MM.1S (cell line): Measurements from ENCODE around the gene THADA.
A peak's percentile ranks its signal among the peaks of the same experiment; 100 is the strongest.

Source experiments
- DNase-seq: peaks from one replicate; pipeline ENCODE4 v3.0.0-alpha.2; 2015
- H2AFZ ChIP-seq: fragments of 300-600 bp; sonication (generic); 2 replicates; pipeline ENCODE4 v1.6.0; 2016; ENCODE audit warnings: antibody characterized with exemption, low read length
- H3F3A ChIP-seq: fragments of 300-600 bp; sonication (generic); 2 replicates; pipeline ENCODE4 v1.6.1; 2016; ENCODE audit warnings: mild to moderate bottlenecking, antibody characterized with exemption, low read length, moderate library complexity, mixed read lengths; ENCODE audit not compliant: insufficient read depth
- H3K27ac ChIP-seq: fragments of 300-600 bp; sonication (generic); 2 replicates; pipeline ENCODE4 v1.5.1; 2016; ENCODE audit warnings: mild to moderate bottlenecking, low read length
- H3K27me3 ChIP-seq: fragments of 300-600 bp; sonication (generic); replicated peaks from 2 replicates; pipeline ENCODE4 v1.6.0; 2016; ENCODE audit warnings: low read length; ENCODE audit not compliant: insufficient read depth
- H3K36me3 ChIP-seq: fragments of 300-600 bp; sonication (generic); replicated peaks from 2 replicates; pipeline ENCODE4 v1.6.1; 2016; ENCODE audit warnings: mild to moderate bottlenecking, low read length, mixed read lengths; ENCODE audit not compliant: insufficient read depth
- H3K4me1 ChIP-seq: fragments of 300-600 bp; sonication (generic); 2 replicates; pipeline ENCODE4 v1.6.1; 2016; ENCODE audit warnings: low read length, mixed read lengths
- H3K4me2 ChIP-seq: fragments of 300-600 bp; sonication (generic); 2 replicates; pipeline ENCODE4 v1.6.0; 2016; ENCODE audit warnings: low read depth, low read length
- H3K4me3 ChIP-seq: fragments of 300-600 bp; sonication (generic); 2 replicates; pipeline ENCODE4 v1.5.1; 2016; ENCODE audit warnings: low read length, mixed read lengths
- H3K79me2 ChIP-seq: fragments of 300-600 bp; sonication (generic); 2 replicates; pipeline ENCODE4 v1.6.1; 2016; ENCODE audit warnings: mixed run types, low read length, mixed read lengths
- H3K9ac ChIP-seq: fragments of 300-600 bp; sonication (generic); 2 replicates; pipeline ENCODE4 v1.6.1; 2016; ENCODE audit warnings: low read length, mixed read lengths
- H3K9me2 ChIP-seq: fragments of 300-600 bp; sonication (generic); replicated peaks from 2 replicates; pipeline ENCODE4 v1.6.1; 2016; ENCODE audit warnings: mild to moderate bottlenecking, low read length, mixed read lengths; ENCODE audit not compliant: insufficient read depth
- H3K9me3 ChIP-seq: fragments of 300-600 bp; sonication (generic); replicated peaks from 2 replicates; pipeline ENCODE4 v1.6.1; 2016; ENCODE audit warnings: mild to moderate bottlenecking, low read length, mixed read lengths; ENCODE audit not compliant: insufficient read depth
- H4K20me1 ChIP-seq: fragments of 300-600 bp; sonication (generic); 2 replicates; pipeline ENCODE4 v1.6.1; 2016; ENCODE audit warnings: mild to moderate bottlenecking, low read length, moderate library complexity, mixed read lengths; ENCODE audit not compliant: insufficient read depth
- EZH2 ChIP-seq: fragments of 300-600 bp; sonication (generic); optimal IDR thresholded peaks from 2 replicates; pipeline ENCODE3; 2017; ENCODE audit warnings: low read depth, mild to moderate bottlenecking, antibody characterized with exemption, low read length, mixed read lengths
- EZH2phosphoT487 ChIP-seq: fragments of 300-600 bp; sonication (generic); IDR thresholded peaks from 2 replicates; pipeline ENCODE4 v1.6.1; 2018; ENCODE audit warnings: antibody characterized with exemption, low read length
- TF ChIP-seq, protein P1 (sequence below): fragments of 300-600 bp; sonication (generic); IDR thresholded peaks from 2 replicates; pipeline ENCODE4 v1.5.1; 2016; ENCODE audit warnings: antibody characterized with exemption, low read length, mixed read lengths

Gene THADA

DNA sequence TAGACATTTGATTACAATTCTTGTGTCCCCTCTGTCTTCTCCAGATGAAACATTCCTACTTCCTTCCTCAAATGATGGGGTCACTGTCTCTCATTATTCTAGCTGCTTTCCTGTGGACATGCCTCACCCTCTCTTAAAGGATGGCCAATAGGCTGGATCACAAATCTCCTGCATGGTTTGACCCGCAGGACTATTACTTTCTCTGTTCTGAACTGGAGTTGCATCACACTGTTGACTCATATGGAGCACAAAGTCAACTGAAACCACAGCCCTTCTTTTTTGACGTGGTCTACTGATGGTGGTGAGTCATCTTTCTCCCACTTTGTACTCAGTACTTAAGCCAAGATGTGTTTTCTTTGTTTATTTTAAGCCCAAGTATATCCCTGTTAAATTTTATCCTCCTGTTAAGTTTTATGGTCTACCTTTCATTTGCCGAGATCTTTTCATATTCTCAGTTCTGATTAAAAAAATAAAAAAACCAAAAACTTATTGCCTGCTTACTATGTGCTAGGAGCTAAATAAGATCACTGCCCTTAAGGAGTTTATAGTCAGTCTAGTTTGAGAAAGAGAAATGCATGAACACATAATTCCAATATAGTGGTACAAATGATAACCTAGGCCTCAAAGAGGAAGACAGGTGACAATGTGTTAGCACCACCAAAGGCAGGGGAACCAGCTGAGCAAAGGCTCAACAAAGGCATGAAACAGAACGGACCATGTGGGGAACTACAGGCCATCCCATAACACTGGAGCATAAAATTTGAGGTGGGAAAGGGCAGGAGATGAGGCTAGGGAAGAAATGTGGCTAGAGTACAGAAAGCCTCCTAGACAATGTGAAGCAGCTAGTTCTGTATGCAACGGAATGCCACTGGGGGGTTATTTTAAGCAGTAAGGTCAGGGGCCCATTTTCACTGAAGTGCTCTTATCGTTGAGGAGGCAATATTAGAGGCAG lies 301.8 kb downstream of the THADA start:
- no peak for TF ChIP-seq EZH2phosphoT487
- TF ChIP-seq EZH2, result no peak
- TF ChIP-seq, protein P1, sequence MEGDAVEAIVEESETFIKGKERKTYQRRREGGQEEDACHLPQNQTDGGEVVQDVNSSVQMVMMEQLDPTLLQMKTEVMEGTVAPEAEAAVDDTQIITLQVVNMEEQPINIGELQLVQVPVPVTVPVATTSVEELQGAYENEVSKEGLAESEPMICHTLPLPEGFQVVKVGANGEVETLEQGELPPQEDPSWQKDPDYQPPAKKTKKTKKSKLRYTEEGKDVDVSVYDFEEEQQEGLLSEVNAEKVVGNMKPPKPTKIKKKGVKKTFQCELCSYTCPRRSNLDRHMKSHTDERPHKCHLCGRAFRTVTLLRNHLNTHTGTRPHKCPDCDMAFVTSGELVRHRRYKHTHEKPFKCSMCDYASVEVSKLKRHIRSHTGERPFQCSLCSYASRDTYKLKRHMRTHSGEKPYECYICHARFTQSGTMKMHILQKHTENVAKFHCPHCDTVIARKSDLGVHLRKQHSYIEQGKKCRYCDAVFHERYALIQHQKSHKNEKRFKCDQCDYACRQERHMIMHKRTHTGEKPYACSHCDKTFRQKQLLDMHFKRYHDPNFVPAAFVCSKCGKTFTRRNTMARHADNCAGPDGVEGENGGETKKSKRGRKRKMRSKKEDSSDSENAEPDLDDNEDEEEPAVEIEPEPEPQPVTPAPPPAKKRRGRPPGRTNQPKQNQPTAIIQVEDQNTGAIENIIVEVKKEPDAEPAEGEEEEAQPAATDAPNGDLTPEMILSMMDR, result no peak
- H2AFZ ChIP-seq, result no peak overlapping the region
- H3K36me3 ChIP-seq, result peaks cover 2% of the 10 kb centered on the region; the same call in 1 of the 2 replicates
- no peak overlapping the region for H3K4me2 ChIP-seq
- no peaks in the 10 kb centered on the region for H3K79me2 ChIP-seq
- no peak overlapping the region for H3K9ac ChIP-seq
- H3K4me1 ChIP-seq, result peaks cover 16% of the 10 kb centered on the region
- no peaks in the 10 kb centered on the region for H3F3A ChIP-seq
- no peaks in the 10 kb centered on the region for H3K9me2 ChIP-seq
- peak overlapping the region; percentile 19; the same call in 1 of the 2 replicates for H3K27ac ChIP-seq
- DNase-seq, result peak; percentile 46
- no peak overlapping the region for H3K4me3 ChIP-seq
- no peaks in the 10 kb centered on the region for H3K9me3 ChIP-seq
- H3K27me3 ChIP-seq, result no peaks in the 10 kb centered on the region
- H4K20me1 ChIP-seq, result no peaks in the 10 kb centered on the region

DNA sequence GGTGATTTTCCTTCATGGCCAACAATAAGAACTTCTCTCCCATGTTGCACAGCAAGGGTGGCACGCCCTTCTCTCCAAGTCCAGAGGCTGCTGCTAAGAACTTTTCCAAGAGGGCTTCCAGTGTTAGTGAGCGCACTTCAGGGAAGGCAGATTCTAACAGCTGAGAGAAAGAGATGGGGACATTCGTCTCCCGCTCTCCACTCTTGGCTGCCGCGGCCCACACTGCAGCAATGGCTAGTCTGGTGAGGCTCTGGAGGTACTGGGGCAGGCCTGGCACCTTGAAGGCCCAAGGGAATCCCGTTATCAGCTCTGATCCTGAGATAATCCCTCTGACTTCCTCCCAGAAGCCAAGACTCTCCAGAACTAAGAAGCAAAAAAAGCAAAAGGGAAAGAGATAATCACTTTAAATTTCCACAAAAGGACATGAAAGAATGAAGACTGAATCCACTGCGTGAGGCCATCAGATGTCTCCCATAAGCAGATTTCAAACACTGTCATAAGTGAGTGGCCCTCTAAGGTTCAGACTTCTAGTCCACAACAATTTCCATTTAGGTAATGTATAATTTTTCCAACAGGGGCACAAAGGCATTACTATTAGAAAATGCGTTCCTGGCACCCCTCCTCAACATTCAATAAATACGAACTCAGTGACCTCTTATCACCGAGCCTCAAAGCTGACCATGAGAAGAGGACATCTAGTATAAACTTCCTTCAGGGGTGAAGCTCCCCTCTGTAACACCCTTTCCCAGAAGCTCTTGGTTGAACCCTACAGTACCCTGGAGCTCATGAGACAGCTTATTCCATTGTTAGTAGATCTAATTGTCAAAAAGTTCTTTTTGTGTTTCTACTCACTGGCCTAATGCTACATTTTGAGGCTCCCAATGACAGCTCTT lies 302.7 kb downstream of the THADA start:
- no peaks in the 10 kb centered on the region for H3K27me3 ChIP-seq
- H3K9me2 ChIP-seq, result no peaks in the 10 kb centered on the region
- H3F3A ChIP-seq, result no peaks in the 10 kb centered on the region
- H3K4me1 ChIP-seq, result peaks cover 16% of the 10 kb centered on the region
- DNase-seq, result no peak
- TF ChIP-seq EZH2 (no peak), EZH2phosphoT487 (no peak)
- TF ChIP-seq, protein P1, result no peak
- no peak overlapping the region for H2AFZ ChIP-seq
- H3K9me3 ChIP-seq, result no peaks in the 10 kb centered on the region
- H4K20me1 ChIP-seq, result no peaks in the 10 kb centered on the region
- no peak overlapping the region for H3K4me2 ChIP-seq
- no peak overlapping the region for H3K9ac ChIP-seq
- no peaks in the 10 kb centered on the region for H3K79me2 ChIP-seq
- H3K36me3 ChIP-seq, result peaks cover 2% of the 10 kb centered on the region; the same call in 1 of the 2 replicates
- H3K27ac ChIP-seq, result no peak overlapping the region
- no peak overlapping the region for H3K4me3 ChIP-seq

DNA sequence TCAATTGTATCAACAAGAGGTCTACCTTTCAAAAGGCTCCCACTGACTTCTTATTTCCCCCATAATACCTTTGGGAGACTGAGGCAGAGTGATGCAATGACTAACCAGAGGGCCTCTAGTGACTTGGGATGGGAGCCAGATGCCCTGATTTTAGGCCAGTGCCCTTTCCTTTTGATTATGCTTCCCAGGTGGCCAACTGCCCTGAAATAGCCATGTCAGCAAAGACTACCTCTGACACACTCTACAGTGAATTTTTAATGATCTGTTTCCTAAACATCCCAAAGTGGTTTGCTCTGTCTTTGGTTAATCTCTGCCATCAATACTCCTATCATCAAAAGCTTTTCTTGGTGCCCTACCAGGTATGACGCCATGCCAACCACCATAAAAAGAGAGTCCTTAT lies 303.5 kb downstream of the THADA start:
- Histone ChIP-seq H3K9me3 (no peaks in the 10 kb centered on the region), H3K9me2 (no peaks in the 10 kb centered on the region), H3K27me3 (no peaks in the 10 kb centered on the region), H2AFZ (no peak overlapping the region), H3K4me2 (no peak overlapping the region), H3K4me3 (no peak overlapping the region), H3K4me1 (peaks cover 16% of the 10 kb centered on the region), H3K79me2 (no peaks in the 10 kb centered on the region), H3F3A (no peaks in the 10 kb centered on the region), H3K9ac (no peak overlapping the region), H4K20me1 (no peaks in the 10 kb centered on the region), H3K36me3 (peaks cover 2% of the 10 kb centered on the region; the same call in 1 of the 2 replicates), H3K27ac (no peak overlapping the region)
- no peak for DNase-seq
- TF ChIP-seq EZH2phosphoT487 (no peak), EZH2 (no peak)
- TF ChIP-seq, protein P1, result no peak
